ENCODE measurements around the gene NT5M.

NT5M gene

GRCh38 chr17:17345686-17346427 lies 42.7 kb downstream of the NT5M start:
- Histone ChIP-seq H3K36me3 (ENCODE audit: control insufficient read depth, low read depth, low read length) (no peaks in the 10 kb centered on the region), H3K9ac (ENCODE audit: low read length) (no peak overlapping the region), H3K27ac (ENCODE audit: low read length) (no peak overlapping the region), H3K9me3 (ENCODE audit: control insufficient read depth, low read depth, low read length) (no peaks in the 10 kb centered on the region), H3K4me3 (ENCODE audit: low read length) (no peak overlapping the region), H3K27me3 (ENCODE audit: control insufficient read depth, insufficient read depth, low read length) (no peaks in the 10 kb centered on the region), H3K4me1 (ENCODE audit: control insufficient read depth, low read depth, low read length) (no peaks in the 10 kb centered on the region)

DNA sequence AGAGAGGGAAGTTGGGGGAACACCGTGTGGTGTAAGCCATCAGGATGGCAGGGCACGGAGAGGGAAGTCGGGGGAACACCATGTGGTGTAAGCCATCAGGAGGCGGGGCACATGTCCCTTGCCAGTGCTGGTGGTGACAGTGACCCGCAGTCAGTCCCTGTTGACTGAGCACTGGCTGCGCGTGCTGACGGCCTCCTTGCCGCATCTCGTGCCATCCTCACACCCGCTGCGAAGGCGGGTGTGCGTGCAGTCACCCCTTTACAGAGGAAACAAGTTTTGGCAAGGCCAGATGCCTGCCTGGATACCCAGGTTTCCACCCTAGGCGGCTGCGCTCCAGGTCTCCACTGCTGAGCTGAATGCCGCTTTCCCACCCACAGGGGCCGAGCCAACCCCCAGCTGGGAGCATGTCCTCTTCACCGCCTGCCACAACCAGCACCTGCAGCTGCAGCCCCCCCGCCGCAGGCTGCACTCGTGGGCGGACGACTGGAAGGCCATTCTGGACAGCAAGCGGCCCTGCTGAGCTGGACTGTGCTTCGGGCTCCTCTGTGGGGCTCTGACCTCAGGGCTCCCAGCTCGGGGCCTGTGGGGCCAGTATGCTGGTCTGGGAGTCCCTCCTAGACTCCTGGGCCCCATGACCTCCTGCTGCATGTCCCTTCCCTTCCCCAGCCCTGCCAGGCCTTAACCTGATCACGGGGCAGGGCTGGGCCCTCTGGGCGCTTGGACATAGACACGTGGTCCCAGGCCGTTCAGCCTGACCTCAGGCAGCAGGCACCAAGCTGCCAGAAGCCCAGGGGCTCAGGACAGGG lies 43.5 kb downstream of the NT5M start:
- no peaks in the 10 kb centered on the region for H3K9me3 ChIP-seq (ENCODE audit: control insufficient read depth, low read depth, low read length)
- no peaks in the 10 kb centered on the region for H3K36me3 ChIP-seq (ENCODE audit: control insufficient read depth, low read depth, low read length)
- H3K4me3 ChIP-seq (ENCODE audit: low read length), result no peak overlapping the region
- no peak overlapping the region for H3K27ac ChIP-seq (ENCODE audit: low read length)
- H3K27me3 ChIP-seq (ENCODE audit: control insufficient read depth, insufficient read depth, low read length), result no peaks in the 10 kb centered on the region
- H3K9ac ChIP-seq (ENCODE audit: low read length), result no peak overlapping the region
- no peaks in the 10 kb centered on the region for H3K4me1 ChIP-seq (ENCODE audit: control insufficient read depth, low read depth, low read length)

GRCh38 chr17:17347234-17347955 lies 44.2 kb downstream of the NT5M start:
- Histone ChIP-seq H3K36me3 (ENCODE audit: control insufficient read depth, low read depth, low read length) (no peaks in the 10 kb centered on the region), H3K9me3 (ENCODE audit: control insufficient read depth, low read depth, low read length) (no peaks in the 10 kb centered on the region), H3K27me3 (ENCODE audit: control insufficient read depth, insufficient read depth, low read length) (no peaks in the 10 kb centered on the region), H3K4me3 (ENCODE audit: low read length) (no peak overlapping the region), H3K27ac (ENCODE audit: low read length) (no peak overlapping the region), H3K4me1 (ENCODE audit: control insufficient read depth, low read depth, low read length) (no peaks in the 10 kb centered on the region), H3K9ac (ENCODE audit: low read length) (no peak overlapping the region)

- Histone ChIP-seq H3K36me3 (ENCODE audit: control insufficient read depth, low read depth, low read length) (no peaks in the 10 kb centered on the region), H3K27me3 (ENCODE audit: control insufficient read depth, insufficient read depth, low read length) (no peaks in the 10 kb centered on the region), H3K27ac (ENCODE audit: low read length) (no peak overlapping the region), H3K9ac (ENCODE audit: low read length) (no peak overlapping the region), H3K4me1 (ENCODE audit: control insufficient read depth, low read depth, low read length) (no peaks in the 10 kb centered on the region), H3K9me3 (ENCODE audit: control insufficient read depth, low read depth, low read length) (no peaks in the 10 kb centered on the region), H3K4me3 (ENCODE audit: low read length) (no peak overlapping the region)
Measured at GRCh38 chr17:17347956-17348871, 45.0 kb downstream of the NT5M start.

DNA sequence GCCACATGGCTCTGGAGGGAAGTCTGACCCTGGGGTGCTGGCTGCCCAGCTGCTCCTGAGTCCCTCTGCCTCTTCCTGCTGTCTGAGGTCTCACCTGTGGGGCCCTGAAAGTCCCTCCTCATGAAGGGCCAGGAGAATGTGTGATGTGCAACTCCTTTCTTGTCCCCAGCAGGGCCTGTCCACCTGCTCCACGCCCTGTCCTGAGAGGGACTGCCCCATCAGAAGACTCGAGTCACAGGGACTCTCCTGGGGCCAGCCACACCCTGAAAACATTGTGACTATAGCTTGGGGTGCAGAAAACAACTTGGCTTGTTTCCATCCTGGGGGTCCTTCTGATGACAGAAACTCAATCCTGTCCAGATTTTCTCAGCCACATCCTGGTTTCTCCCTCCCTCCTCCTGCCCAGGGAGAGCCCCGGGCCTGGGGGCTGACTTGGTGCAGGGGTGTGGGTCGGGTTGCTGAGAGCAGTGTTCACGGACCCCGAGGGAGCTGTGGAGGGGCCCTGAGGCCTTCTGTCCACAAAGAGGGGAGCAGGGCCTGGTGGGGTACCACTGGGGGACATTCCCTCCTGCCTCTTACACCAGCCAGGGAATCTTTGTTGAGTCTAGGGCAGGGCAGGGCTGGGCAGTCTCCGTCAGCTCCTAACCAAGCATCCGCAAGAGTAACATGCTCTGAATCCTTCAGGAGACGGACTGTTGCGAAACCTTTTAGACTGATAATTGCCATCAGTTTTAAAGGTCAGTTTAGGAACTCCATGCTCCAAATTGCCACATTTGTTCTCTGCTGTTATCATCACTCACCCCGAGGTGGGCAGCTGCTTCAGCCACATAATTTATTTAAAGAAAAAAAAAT lies 45.9 kb downstream of the NT5M start:
- no peaks in the 10 kb centered on the region for H3K36me3 ChIP-seq (ENCODE audit: control insufficient read depth, low read depth, low read length)
- H3K4me3 ChIP-seq (ENCODE audit: low read length), result no peak overlapping the region
- no peaks in the 10 kb centered on the region for H3K9me3 ChIP-seq (ENCODE audit: control insufficient read depth, low read depth, low read length)
- no peaks in the 10 kb centered on the region for H3K4me1 ChIP-seq (ENCODE audit: control insufficient read depth, low read depth, low read length)
- H3K9ac ChIP-seq (ENCODE audit: low read length), result no peak overlapping the region
- no peaks in the 10 kb centered on the region for H3K27me3 ChIP-seq (ENCODE audit: control insufficient read depth, insufficient read depth, low read length)
- no peak overlapping the region for H3K27ac ChIP-seq (ENCODE audit: low read length)

- Histone ChIP-seq H3K27ac (ENCODE audit: low read length) (no peak overlapping the region), H3K4me1 (ENCODE audit: control insufficient read depth, low read depth, low read length) (no peaks in the 10 kb centered on the region)
Measured at GRCh38 chr17:17349724-17350106, 46.5 kb downstream of the NT5M start.

GRCh38 chr17:17350491-17351355 lies 47.5 kb downstream of the NT5M start:
- Histone ChIP-seq H3K27me3 (ENCODE audit: control insufficient read depth, insufficient read depth, low read length) (peaks cover 7% of the 10 kb centered on the region), H3K27ac (ENCODE audit: low read length) (no peak overlapping the region), H3K36me3 (ENCODE audit: control insufficient read depth, low read depth, low read length) (no peaks in the 10 kb centered on the region), H3K4me3 (ENCODE audit: low read length) (no peak overlapping the region), H3K9me3 (ENCODE audit: control insufficient read depth, low read depth, low read length) (no peaks in the 10 kb centered on the region), H3K9ac (ENCODE audit: low read length) (no peak overlapping the region), H3K4me1 (ENCODE audit: control insufficient read depth, low read depth, low read length) (no peaks in the 10 kb centered on the region)

More at GRCh38 chr17:17349724-17350106, 46.5 kb downstream of the NT5M start:
- Histone ChIP-seq H3K36me3 (ENCODE audit: control insufficient read depth, low read depth, low read length) (no peaks in the 10 kb centered on the region), H3K9ac (ENCODE audit: low read length) (no peak overlapping the region), H3K27me3 (ENCODE audit: control insufficient read depth, insufficient read depth, low read length) (no peaks in the 10 kb centered on the region), H3K9me3 (ENCODE audit: control insufficient read depth, low read depth, low read length) (no peaks in the 10 kb centered on the region), H3K4me3 (ENCODE audit: low read length) (no peak overlapping the region)

DNA sequence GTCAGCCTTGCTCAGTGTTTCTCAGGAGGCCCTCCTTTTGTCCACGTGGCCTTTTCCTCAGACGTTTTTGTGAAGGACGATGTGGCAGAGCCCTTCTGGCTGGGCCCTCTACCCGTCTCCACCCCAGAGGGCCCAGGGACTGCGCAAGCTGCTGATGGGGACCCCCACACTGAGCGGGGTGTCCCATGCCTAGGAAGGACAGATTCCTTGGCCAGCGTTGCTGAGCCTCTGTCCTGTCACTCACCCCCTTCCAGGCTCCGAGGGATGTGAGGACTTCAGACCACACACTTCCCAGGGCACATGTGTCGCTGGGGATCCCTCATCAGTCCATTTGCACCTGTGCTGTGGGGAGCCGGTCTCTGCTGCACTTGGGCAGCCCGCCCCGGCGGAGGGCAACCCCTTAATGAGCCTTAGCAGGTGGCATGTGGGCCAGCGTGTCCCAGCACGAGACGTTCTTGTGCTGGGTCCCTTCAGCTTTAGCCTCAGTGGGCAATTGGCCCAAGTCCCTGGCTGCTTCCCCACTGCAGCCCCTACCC lies 48.3 kb downstream of the NT5M start:
- Histone ChIP-seq H3K9ac (ENCODE audit: low read length) (no peak overlapping the region), H3K27ac (ENCODE audit: low read length) (no peak overlapping the region), H3K4me1 (ENCODE audit: control insufficient read depth, low read depth, low read length) (no peaks in the 10 kb centered on the region), H3K9me3 (ENCODE audit: control insufficient read depth, low read depth, low read length) (no peaks in the 10 kb centered on the region), H3K27me3 (ENCODE audit: control insufficient read depth, insufficient read depth, low read length) (peaks cover 7% of the 10 kb centered on the region), H3K4me3 (ENCODE audit: low read length) (no peak overlapping the region), H3K36me3 (ENCODE audit: control insufficient read depth, low read depth, low read length) (no peaks in the 10 kb centered on the region)

DNA sequence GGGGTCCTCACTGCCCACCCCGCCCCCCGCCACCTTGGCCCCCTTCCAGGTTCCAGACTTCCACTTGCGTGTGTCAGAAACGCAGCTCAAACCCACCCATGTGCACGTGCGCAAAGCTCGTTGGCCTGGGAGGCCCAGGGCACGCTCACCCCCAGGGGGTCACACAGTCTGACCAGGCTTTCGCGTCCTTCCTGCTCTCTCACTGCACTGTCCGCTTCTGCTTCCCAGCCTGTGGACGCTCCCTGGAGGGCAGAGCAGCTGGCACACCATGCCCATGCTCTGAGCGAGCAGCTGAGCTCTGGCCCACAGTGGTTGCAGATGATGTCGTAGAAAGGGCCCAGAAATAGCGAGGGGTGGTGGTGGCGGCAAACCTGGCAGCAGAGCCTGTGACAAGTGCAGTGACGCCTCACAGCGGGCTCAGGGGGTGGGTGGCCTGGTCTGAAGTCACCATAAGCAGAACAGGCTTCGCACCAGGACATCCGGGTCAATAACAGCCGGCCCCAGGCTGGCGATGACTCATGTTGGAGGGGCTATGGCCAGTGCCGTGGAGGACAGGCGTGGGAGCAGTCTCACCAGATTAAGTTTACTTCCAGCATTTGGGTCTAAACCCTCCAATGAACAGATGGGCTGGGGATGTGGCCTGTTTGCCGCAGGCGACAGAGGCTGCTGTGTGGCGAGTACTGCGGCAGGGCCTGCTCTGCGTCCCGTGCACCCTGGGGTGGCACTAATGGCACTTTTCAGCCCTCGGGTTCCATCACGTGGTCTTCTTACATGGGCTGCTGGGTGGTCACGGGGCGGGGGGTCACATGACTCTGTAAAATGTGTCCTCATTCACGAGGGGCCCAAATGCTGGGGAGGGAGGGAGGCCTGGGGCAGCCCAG lies 49.0 kb downstream of the NT5M start:
- Histone ChIP-seq H3K27ac (ENCODE audit: low read length) (no peak overlapping the region), H3K9ac (ENCODE audit: low read length) (no peak overlapping the region), H3K4me3 (ENCODE audit: low read length) (no peak overlapping the region), H3K4me1 (ENCODE audit: control insufficient read depth, low read depth, low read length) (no peaks in the 10 kb centered on the region), H3K27me3 (ENCODE audit: control insufficient read depth, insufficient read depth, low read length) (peaks cover 7% of the 10 kb centered on the region), H3K9me3 (ENCODE audit: control insufficient read depth, low read depth, low read length) (no peaks in the 10 kb centered on the region), H3K36me3 (ENCODE audit: control insufficient read depth, low read depth, low read length) (no peaks in the 10 kb centered on the region)

Measured in iPS-18a (cell line).